Stimulated activated CD8-positive, alpha-beta memory T cell treated with anti-CD3 and anti-CD28 coated beads, Interleukin-2, amount 100 ng/mL, for 48 hours (primary cell): Measurements from ENCODE around the gene PCDHA5.
"Not testable (repeated sequence)": the region's sequence is repeated elsewhere in the genome, so short reads cannot be mapped to it uniquely, and the experiment has no call there.

ENCODE experiments used
- DNase-seq, 2 donors: peaks; one replicate each; pipeline ENCODE4 v3.0.0-alpha.2; 2020; ENCODE audit warnings: low read depth in 2 of 2

Gene PCDHA5

DNA sequence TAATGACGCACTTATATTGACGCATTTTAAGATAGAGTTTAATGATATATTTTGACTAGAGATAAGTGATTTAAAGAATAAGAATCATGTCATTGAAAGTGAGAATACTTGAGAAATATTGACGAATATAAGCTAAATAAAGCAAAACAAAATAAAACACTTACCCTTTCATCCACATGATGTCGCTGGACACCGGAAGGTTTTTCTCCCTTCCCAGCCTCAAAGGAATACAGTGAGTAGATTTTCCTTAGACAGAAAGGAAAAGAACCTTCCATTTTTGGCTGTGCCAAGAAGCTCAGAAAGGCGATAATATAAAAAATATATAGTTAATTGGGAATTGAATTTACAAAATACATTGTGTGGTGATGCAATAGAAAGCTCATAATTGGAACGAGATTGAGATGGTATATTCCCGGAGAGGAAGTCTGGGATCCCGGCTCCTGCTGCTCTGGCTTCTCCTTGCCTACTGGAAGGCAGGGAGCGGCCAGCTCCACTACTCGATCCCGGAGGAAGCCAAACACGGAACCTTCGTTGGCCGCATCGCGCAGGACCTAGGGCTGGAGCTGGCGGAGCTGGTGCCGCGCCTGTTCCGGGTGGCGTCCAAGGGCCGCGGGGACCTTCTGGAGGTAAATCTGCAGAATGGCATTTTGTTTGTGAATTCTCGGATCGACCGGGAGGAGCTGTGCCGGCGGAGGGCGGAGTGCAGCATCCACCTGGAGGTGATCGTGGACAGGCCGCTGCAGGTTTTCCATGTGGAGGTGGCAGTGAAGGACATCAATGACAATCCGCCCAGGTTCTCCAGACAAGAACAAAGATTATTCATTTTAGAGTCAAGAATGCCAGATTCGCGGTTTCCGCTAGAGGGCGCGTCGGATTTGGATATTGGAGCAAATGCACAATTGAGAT is at the start of gene PCDHA5:
TSS of gene PCDHA5 (plus strand) at position 239 of the 906 bp plus-strand sequence.
- peak; percentile 23 to 24 for DNase-seq

GRCh38 chr5:140780512-140780911 is 40.9 kb upstream of the PCDHA5 start:
- no peak for DNase-seq

DNA sequence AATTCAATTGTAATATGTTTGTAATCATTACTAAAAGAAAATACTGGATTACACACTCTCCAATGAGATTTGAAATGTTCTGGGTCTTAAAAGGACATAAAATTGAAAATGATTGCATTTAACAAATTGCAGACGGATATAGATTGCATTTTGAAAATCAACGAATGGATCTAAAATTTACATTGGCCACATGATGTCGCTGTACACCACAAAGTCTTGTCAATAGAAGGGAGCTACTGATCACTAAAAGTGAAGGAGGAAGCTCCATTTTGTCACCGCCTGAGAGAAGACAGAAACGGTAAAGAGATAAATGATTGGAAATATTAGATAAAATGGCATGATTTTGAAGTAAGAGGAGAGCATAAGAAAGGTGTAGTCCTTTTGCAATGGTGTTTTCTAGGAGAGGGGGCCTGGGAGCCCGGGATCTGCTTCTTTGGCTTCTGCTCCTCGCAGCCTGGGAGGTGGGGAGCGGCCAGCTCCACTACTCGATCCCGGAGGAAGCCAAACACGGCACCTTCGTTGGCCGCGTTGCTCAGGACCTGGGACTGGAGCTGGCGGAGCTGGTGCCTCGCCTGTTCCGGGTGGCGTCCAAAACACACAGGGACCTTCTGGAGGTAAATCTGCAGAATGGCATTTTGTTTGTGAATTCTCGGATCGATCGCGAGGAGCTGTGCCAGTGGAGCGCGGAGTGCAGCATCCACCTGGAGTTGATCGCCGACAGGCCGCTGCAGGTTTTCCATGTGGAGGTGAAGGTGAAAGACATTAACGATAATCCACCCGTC is 35.3 kb upstream of the PCDHA5 start, which contains the start of gene PCDHA1:
TSS of gene PCDHA1 (plus strand) at position 236 of the 782 bp plus-strand sequence.
- no peak for DNase-seq

DNA sequence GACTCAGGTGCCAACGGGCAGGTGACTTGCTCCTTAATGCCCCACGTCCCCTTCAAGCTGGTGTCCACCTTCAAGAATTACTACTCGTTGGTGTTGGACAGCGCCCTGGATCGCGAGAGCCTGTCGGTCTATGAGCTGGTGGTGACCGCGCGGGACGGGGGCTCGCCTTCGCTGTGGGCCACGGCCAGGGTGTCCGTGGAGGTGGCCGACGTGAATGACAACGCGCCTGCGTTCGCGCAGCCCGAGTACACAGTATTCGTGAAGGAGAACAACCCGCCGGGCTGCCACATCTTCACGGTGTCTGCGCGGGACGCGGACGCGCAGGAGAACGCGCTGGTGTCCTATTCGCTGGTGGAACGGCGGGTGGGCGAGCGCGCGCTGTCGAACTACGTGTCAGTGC is 34.0 kb upstream of the PCDHA5 start:
- not testable (repeated sequence) for DNase-seq

- DNase-seq: not testable (repeated sequence)
Observed at GRCh38 chr5:140787849-140788504, 33.4 kb upstream of the PCDHA5 start.

GRCh38 chr5:140791089-140791488 is 30.3 kb upstream of the PCDHA5 start:
- no peak for DNase-seq

DNA sequence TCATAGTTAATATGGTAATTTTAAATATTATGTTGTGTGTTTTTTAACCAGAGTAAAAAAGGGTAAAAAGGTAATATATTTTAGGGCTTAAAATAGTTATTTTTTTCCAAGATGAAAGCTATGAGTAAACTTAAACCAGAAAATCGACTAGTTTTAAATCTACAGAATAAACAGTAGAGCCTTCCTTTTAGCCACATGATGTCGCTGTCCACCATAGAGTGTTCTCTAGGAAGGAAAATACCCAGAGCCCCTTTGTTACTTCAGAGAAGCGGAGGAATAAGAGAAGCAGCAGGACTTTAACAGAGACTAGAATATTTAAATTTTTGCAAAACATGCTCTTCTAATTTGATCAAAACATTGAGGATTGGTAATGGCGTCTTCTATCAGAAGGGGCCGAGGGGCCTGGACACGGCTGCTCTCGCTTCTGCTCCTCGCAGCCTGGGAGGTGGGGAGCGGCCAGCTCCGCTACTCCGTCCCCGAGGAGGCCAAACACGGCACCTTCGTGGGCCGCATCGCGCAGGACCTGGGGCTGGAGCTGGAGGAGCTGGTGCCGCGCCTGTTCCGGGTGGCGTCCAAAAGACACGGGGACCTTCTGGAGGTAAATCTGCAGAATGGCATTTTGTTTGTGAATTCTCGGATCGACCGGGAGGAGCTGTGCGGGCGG is 26.7 kb upstream of the PCDHA5 start, which contains the start of gene PCDHA2:
TSS of gene PCDHA2 (plus strand) at position 258 of the 664 bp plus-strand sequence.
- DNase-seq: no peak

- no peak for DNase-seq
Observed at GRCh38 chr5:140795259-140795641, 26.2 kb upstream of the PCDHA5 start.

DNA sequence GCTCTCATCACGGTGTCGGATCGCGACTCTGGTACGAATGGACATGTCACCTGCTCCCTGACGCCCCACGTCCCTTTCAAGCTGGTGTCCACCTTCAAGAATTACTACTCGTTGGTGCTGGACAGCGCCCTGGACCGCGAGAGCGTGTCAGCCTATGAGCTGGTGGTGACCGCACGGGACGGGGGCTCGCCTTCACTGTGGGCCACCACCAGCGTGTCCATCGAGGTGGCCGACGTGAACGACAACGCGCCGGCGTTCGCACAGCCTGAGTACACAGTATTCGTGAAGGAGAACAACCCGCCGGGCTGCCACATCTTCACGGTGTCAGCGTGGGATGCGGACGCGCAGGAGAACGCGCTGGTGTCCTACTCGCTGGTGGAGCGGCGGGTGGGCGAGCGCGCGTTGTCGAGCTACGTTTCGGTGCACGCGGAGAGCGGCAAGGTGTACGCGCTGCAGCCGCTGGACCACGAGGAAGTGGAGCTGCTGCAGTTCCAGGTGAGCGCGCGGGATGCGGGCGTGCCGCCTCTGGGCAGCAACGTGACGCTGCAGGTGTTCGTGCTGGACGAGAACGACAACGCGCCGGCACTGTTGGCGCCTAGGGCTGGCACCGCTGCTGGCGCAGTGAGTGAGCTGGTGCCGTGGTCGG is 25.2 kb upstream of the PCDHA5 start:
- not testable (repeated sequence) for DNase-seq

DNA sequence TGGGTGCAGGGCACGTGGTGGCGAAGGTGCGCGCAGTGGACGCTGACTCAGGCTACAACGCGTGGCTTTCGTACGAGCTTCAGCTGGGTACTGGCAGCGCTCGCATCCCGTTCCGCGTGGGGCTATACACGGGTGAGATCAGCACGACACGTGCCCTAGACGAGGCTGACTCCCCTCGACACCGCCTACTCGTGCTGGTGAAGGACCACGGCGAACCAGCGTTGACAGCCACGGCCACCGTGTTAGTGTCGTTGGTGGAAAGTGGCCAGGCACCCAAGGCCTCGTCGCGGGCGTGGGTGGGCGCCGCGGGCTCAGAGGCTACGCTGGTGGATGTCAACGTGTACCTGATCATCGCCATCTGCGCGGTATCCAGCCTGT is 24.7 kb upstream of the PCDHA5 start:
- DNase-seq: no peak

DNA sequence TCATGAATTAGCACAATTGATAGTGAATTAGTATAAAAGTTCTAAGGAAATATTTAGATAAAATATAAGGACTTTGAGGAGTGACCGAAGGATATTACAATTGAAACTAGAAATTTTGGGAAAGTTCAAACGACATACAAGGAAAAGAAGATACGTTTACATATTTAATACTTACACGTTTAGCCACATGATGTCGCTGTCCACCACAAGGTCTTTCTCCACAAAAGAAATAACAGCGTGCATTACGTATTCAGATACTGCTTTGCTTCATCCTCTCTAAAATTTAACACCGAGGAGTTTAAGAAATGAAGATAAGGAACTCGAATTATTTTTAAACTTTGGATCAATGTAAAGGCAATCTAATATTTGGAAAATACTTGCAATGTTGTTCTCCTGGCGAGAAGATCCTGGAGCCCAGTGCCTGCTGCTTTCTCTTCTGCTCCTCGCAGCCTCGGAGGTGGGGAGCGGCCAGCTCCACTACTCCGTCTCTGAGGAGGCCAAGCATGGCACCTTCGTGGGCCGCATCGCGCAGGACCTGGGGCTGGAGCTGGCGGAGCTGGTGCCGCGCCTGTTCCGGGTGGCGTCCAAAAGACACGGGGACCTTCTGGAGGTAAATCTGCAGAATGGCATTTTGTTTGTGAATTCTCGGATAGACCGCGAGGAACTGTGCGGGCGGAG is 20.5 kb upstream of the PCDHA5 start, which contains the start of gene PCDHA3:
TSS of gene PCDHA3 (plus strand) at position 242 of the 678 bp plus-strand sequence.
- DNase-seq: no peak

DNA sequence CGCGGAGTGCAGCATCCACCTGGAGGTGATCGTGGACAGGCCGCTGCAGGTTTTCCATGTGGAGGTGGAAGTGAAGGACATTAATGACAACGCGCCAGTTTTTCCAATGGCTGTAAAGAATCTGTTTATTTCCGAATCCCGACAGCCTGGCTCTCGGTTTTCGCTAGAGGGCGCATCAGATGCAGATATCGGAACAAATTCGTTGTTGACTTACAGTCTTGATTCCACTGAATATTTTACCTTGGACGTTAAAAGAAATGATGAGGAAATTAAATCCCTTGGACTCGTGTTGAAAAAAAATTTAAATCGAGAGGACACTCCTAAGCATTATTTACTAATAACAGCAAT is 19.9 kb upstream of the PCDHA5 start:
- DNase-seq: no peak

GRCh38 chr5:140802381-140802780 is 19.0 kb upstream of the PCDHA5 start:
- not testable (repeated sequence) for DNase-seq

DNA sequence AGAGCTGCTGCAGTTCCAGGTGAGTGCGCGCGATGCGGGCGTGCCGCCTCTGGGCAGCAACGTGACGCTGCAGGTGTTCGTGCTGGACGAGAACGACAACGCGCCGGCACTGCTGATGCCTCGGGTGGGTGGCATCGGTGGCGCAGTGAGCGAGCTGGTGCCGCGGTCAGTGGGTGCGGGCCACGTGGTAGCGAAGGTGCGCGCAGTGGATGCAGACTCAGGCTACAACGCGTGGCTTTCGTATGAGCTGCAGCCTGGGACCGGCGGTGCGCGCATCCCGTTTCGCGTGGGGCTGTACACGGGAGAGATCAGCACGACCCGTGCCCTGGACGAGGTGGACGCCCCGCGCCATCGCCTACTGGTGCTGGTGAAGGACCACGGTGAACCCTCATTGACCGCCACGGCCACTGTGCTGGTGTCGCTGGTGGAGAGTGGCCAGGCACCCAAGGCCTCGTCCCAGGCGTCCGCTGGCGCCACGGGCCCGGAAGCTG is 18.6 kb upstream of the PCDHA5 start:
- DNase-seq: no peak

GRCh38 chr5:140806834-140807775 is 14.3 kb upstream of the PCDHA5 start, which contains the start of gene PCDHA4:
PCDHA4 (plus strand) TSS chr5:140807068.
- no peak for DNase-seq

DNA sequence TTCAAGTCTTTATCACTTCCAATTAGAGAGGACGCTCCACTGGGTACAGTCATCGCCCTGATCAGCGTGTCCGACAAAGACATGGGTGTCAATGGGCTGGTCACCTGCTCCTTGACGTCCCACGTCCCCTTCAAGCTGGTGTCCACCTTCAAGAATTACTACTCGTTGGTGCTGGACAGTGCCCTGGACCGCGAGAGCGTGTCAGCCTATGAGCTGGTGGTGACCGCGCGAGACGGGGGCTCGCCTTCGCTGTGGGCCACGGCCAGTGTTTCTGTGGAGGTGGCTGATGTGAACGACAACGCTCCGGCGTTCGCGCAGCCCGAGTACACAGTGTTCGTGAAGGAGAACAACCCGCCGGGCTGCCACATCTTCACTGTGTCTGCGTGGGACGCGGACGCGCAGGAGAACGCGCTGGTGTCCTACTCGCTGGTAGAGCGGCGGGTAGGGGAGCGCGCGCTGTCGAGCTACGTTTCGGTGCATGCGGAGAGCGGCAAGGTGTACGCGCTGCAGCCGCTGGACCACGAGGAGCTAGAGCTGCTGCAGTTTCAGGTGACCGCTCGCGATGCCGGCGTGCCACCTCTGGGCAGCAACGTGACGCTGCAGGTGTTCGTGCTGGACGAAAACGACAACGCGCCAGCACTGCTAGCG is 13.0 kb upstream of the PCDHA5 start:
- not testable (repeated sequence) for DNase-seq

DNA sequence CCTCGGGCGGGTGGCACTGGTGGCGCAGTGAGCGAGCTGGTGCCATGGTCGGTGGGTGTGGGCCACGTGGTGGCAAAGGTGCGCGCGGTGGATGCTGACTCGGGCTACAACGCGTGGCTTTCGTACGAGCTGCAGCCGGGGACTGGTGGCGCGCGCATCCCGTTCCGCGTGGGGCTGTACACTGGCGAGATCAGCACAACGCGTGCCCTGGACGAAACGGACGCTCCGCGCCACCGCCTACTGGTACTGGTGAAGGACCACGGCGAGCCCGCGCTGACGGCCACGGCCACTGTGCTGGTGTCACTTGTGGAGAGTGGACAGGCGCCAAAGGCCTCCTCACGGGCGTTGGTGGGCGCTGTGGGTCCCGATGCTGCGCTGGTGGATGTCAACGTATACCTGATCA is 12.5 kb upstream of the PCDHA5 start:
- no peak for DNase-seq

GRCh38 chr5:140822281-140822629 is 842 bp downstream of the PCDHA5 start:
- no peak for DNase-seq

DNA sequence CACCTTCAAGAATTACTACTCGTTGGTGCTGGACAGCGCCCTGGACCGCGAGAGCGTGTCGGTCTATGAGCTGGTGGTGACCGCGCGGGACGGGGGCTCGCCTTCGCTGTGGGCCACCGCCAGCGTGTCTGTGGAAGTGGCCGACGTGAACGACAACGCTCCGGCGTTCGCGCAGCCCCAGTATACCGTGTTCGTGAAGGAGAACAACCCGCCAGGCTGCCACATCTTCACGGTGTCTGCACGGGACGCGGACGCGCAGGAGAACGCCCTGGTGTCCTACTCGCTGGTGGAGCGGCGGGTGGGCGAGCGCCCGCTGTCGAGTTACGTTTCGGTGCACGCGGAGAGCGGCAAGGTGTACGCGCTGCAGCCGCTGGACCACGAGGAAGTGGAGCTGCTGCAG is 1.6 kb downstream of the PCDHA5 start:
- not testable (repeated sequence) for DNase-seq
